Measurements from ENCODE around the gene CHD5.

Gene CHD5

DNA sequence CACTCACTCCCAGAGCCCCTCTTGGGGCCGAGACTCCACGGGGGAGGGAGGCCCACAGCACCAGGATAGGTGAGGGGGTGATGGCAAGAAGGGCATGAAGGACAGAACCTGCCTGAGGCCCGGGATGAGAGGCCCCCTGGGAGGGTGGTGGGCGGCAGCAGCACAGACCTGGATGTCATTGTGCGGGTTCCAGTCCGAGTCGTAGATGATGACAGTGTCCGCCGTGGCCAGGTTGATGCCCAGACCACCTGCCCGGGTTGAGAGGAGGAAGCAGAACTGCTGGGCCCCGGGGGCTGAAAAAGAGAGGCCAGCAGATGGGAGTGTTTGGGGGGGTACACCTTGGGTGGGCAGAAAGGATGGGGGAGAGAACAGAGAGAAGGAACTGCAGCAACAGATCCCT, 50.1 kb downstream of the CHD5 start:
- DNase-seq = no peak

DNA sequence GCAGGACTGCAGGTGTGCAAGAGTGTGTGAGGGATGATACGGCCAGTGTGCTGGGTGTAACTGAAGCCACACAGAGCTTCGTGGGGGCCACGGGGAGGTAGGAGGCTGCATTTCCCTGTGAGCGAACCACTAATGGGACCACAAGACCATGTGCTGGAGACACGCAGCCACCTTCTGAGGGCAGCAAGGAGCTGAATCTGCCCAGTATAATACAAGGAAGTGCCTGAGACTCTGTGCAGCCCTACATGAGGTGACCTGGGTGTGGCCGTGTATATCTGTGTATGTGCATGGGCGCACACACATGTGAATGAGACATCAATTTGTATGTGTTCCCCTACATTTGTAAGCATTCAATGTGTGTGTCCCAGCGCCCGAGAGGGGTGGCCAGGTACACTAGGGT, 50.8 kb downstream of the CHD5 start:
- DNase-seq = no peak

DNA sequence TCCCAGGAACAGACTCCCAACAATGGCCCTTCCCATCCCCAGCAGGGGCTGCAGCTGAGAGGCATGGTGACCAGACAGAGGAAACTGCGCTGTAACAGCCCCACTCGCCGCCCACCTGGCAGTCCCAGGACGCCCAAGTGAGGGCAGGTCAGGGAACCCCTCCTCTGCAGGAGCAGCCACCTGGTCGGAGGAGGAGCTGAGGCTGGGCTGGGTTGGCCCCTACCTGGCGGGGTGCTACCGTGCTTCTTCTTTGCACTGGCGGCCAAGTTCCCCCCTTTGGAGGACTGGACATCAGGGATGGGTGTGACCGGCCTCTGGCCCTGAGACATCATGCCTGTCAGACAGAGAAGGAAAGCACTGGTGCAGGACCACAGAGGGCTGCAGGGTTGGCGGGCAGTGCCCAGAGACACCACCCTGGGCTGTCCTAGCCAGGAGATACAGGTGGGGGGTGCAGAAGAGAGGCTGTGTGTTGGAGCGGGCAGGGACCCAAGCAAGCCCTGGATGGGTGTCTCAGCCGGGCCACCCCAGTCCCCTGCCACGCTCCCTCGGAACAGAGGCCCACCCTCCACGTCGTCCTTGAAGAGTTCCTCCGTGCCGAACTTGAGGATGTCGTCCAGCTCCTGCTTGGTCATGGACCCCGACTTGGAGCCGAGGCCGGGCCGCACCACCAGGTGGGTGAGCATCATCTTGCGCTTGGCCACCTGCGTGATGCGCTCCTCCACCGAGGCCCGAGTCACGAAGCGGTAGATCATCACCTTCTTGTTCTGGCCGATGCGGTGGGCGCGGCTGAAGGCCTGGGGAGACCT, 51.6 kb downstream of the CHD5 start:
- no peak for DNase-seq

GRCh38 chr1:6127587-6128163, 52.4 kb downstream of the CHD5 start:
- peak; percentile 83 to 86 for DNase-seq

GRCh38 chr1:6126521-6127067, 53.5 kb downstream of the CHD5 start:
- DNase-seq = no peak

DNA sequence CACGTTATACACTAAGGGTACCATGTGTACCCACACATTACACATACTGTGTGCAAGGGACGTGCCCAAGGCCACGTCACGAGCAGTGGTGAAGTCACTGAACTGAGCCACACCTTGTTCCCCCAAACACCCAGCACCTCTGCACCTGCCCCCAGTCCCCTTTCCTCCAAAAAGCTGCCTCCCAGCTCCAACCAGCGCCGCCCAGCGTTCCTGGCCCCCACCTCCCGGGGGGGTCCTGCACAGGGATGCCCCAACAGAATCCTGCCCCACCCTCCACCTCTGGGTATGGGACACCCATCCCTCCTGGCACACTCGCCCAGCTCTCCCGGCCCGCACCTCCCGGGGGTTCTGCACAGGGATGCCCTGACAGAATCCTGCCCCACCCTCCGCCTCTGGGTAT, 54.1 kb downstream of the CHD5 start:
- no peak for DNase-seq

DNA sequence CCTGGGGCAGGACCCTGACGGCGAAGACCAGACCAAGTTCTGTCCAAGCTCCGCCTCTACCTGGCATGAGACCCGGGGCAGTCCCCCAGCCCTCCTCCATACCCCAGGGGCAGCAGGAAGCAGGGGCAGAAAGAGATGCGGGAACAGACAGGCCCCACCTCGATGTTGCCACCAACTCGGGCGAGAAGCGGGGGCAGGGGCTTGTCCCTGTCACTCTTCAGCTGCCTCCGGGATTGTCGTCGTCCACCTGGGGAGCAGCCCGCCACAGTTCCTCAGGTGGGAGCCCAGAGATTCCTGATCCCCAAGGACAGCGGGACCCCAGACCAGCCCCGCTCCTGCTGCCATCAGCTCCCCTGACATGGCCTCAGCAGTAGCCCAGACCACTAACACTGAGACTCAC, 54.8 kb downstream of the CHD5 start:
- no peak for DNase-seq

GRCh38 chr1:6124746-6125365, 55.3 kb downstream of the CHD5 start:
- no peak for DNase-seq

GRCh38 chr1:6124341-6124740, 55.8 kb downstream of the CHD5 start:
- no peak for DNase-seq

- no peak for DNase-seq
These were observed 56.3 kb downstream of the CHD5 start for GRCh38 chr1:6123816-6124215.

- peak; percentile 66 to 78 for DNase-seq
These were observed 57.0 kb downstream of the CHD5 start for GRCh38 chr1:6123083-6123482.

DNA sequence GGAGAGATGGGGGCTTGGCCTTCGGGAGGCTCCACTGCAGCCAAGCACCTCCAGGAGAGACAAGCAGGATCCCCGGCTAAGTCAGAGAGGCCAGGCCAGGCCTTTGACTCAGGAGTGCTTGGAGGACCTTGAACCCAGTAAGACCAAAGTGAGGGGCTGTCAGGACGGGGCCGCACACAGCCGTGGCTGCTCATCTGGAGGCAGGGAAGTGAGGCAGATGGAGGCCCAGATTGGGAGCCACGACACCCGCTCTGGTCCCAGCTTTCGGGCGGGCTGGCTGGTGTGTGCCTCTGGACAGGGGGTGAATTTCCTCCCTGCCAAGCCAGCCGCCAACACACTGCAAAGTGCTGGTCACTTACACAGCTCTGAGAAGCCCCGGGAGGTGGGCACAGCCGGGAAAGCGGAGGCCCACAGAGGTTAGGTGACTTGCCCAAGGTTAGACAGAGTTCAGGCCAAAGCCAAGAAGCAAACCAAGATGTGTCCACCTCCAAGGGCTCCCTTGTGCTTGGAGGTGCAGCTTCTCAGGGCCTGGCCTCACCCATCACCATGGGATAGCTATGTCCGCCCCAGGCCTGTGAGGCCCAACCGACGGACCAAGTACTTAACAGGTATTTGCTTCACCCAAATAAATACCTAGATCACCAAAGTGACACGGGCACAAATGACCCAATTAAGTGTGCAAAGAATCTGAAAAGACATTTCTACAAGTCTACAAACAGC, 58.3 kb downstream of the CHD5 start:
- no peak for DNase-seq

DNA sequence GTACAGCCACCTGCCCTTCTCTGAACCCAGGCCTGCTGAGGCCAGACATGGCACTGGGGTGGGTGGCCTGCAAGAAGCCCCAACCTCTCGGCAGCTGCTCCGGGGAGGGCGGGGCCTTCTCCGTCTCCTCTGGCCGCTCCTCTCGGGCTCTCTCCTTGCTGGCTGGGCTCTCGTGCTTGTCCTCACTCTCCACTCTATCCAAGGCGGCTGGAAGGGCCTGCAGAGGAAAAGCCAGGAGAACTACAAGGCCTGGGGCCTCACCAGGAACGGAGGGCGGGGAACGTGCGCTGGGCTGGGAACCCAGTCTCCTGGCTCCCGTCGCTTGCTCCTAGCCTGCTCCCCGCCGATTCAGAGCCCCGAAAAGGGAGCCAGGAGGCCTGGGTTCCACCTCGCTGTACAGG, 59.1 kb downstream of the CHD5 start:
- DNase-seq = no peak

- DNase-seq = no peak
These were observed 61.7 kb downstream of the CHD5 start for GRCh38 chr1:6118415-6118814.

GRCh38 chr1:6117624-6118023, 62.5 kb downstream of the CHD5 start:
- DNase-seq = no peak

GRCh38 chr1:6117064-6117463, 63.1 kb downstream of the CHD5 start:
- no peak for DNase-seq

DNA sequence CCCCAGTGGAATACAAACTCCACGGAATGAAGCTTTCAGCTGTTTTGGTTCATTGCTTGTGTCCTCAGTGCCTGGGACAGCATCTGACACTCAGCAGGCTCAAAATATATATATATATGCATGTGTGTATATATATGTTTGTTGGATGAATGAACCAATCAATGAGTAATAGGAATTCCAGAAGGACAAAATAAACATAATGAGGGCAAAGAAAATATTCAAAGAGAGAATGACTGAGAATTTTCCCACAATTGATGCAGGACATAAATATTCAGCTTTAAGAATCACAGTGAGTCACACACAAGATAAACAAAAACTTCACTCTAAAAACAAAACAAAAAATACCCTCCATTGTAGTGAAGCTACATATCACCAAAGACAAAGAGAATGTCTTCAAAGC, 64.0 kb downstream of the CHD5 start:
- no peak for DNase-seq

DNA sequence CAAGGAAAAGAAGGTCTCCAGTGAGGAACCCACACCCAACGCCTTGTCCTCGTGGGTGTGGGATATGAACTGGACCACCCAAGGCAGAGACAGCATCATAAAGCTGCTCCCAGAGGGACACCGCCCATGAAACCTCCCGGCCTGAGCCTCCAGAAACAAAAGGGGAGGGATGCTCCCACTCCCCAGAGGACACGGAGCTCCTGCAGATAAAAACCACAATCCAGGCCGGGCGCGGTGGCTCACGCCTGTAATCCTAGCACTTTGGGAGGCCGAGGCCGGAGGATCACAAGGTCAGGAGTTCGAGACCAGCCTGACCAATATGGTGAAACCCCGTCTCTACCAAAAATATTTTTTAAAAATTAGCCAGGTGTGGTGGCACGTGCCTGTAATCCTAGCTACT, 66.4 kb downstream of the CHD5 start:
- DNase-seq = no peak

DNA sequence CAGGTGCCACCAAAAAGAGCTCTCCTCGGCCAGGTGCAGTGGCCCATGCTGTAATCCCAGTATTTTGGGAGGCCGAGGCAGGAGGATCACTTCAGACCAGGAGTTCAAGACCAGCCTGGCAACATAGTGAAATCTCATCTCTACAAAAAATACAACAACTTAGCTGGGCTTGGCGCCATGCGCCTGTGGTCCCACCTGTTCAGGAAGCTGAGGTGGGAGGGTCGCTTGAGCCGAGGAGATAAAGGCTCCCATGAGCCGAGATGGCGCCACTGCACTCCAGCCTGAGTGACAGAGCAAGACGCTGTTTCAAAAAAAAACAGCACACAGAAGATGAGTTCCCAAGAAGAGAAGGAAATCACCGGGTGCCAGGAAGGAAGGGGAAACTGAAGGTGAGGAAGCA, 67.0 kb downstream of the CHD5 start:
- DNase-seq = no peak

- DNase-seq = no peak
These were observed 67.5 kb downstream of the CHD5 start for GRCh38 chr1:6112690-6113005.

DNA sequence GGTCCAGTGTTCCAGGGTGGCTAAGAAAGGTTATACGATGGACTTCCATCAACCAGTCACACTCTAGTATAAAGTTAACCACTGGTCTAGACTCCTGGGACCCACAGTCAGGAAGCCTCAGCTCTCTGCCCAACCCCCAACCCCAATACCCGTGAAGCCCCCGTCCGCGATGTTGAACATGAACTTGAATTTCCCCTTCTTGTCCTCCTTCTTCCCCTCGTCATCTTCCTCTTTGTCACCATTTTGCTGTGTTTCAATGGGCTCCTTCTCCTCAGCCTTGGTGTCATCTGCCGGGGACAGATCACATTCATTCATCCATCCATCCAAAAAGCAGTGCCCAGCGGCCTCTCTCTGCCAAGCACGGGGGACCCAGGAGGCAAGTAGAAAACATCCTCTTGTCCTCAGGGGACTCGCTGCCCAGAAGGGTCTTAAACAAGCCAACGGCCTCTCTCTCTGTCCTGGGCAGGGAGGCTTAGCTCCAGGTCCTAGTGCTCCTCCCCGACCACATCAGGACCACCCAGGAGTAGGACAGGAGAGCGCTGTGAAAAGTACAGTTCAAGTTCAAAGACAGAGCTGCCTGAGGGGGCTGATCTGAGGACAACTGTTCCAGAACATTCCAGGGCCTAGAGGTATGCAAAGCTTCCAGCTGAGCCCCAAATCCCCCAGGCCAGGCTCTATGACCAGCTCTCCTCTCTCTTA, 68.0 kb downstream of the CHD5 start:
- DNase-seq = no peak

DNA sequence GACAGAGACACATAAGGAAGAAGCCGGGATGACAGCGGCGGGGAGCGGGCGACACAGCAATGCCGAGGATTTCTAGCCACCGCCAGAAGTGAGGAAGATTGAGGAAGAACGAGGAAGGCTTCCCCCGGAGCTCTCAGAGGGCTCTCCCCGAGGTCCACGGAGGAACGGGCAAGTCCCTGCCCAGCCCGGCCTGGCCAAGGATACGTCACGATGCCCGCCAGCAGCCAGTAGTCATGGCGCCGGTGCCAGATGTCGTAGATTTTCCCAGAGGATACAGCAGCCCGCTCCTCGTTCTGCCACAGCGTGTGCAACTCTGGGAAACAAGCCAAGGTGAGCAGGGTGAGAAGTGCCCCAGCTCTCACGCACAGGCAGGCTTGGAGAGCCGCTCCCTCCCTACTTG, 68.5 kb downstream of the CHD5 start:
- no peak for DNase-seq

GRCh38 chr1:6110326-6110725, 69.8 kb downstream of the CHD5 start:
- no peak for DNase-seq

Measured in inflammatory macrophage treated with lipopolysaccharide for 1 hour (primary cell).